ENCODE results near the gene S1PR2.

The S1PR2 gene

DNA sequence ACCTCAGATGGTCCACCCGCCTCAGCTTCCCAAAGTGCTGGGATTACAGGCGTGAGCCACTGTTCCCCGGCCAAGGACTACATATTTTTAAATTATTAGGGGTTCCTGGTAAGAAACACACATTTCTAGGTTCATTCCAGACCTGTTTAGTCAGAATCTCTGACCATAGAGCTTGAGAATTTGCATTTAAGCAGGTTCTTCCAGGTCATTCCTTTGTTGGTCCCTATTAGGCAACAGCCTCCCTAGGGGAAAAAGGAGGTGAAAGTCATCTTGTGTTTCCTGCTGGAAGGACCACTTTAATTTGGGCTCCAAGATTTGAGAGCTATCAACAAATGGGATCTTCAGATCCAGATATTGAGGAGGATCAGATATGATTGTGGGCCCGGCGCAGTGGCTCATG lies 16.3 kb downstream of the S1PR2 start:
- TF ChIP-seq, protein P1, sequence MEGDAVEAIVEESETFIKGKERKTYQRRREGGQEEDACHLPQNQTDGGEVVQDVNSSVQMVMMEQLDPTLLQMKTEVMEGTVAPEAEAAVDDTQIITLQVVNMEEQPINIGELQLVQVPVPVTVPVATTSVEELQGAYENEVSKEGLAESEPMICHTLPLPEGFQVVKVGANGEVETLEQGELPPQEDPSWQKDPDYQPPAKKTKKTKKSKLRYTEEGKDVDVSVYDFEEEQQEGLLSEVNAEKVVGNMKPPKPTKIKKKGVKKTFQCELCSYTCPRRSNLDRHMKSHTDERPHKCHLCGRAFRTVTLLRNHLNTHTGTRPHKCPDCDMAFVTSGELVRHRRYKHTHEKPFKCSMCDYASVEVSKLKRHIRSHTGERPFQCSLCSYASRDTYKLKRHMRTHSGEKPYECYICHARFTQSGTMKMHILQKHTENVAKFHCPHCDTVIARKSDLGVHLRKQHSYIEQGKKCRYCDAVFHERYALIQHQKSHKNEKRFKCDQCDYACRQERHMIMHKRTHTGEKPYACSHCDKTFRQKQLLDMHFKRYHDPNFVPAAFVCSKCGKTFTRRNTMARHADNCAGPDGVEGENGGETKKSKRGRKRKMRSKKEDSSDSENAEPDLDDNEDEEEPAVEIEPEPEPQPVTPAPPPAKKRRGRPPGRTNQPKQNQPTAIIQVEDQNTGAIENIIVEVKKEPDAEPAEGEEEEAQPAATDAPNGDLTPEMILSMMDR (IDR thresholded peaks at IDR 0.05), result no peak

GRCh38 chr19:10211691-10212090 lies 19.4 kb downstream of the S1PR2 start:
- TF ChIP-seq, protein P1 (IDR thresholded peaks at IDR 0.05), result no peak

DNA sequence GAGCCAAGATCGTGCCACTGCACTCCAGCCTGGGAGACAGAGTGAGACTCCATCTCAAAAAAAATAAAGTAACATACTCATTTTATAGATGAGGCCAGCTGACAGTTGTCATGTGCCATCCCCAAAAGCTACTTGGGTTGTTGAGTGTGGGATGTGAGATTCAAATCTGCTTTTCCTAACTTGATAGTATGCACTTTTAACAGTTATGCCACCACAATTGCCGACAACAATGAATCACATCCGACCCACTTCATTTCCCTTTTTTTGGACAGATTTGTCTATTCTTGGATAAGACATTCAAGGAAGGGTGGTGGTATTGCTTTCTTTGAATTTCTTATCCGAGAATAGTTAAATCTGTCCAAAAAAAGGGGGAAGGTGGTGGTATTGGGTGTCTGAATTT lies 20.1 kb downstream of the S1PR2 start:
- TF ChIP-seq, protein P1 (IDR thresholded peaks at IDR 0.05), result no peak

DNA sequence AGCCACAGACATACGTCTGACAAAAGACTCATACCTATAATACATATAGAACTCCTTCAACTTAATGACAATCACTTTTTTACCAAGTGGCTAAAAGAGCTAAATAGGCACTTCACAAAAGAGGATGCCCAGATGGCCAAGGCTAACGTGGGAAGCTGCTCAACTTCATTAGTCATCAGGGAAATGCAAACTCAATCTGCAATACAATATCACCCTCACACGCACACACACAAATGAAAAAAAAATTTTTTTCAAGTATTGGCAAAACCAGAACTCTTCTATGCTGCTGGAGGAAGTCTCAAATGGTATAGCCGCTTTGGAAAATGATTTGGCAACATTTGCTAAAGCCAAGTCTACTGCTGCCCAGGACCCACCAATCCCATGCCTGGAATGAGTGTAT lies 21.8 kb downstream of the S1PR2 start:
- TF ChIP-seq, protein P1 (IDR thresholded peaks at IDR 0.05), result no peak

DNA sequence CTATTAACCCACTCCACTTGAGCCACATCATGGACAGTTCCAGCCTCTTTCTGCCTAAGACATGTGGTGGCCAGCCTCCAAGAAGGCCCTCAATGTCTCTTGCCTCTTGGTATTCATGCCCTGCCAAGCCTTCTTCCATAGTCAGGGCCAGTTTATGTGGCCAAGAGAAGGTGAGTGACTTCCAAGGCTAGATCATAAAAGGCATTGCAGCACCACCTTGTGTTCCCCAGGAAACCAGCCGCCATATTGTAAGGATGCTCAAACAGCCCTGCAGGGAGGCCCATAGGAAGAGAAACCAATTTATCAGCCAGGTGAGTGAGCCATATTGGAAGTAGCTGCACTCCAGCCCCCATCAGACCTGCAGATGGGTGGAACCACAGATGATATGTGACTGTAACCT lies 24.1 kb downstream of the S1PR2 start:
- TF ChIP-seq, protein P1 (IDR thresholded peaks at IDR 0.05), result no peak

DNA sequence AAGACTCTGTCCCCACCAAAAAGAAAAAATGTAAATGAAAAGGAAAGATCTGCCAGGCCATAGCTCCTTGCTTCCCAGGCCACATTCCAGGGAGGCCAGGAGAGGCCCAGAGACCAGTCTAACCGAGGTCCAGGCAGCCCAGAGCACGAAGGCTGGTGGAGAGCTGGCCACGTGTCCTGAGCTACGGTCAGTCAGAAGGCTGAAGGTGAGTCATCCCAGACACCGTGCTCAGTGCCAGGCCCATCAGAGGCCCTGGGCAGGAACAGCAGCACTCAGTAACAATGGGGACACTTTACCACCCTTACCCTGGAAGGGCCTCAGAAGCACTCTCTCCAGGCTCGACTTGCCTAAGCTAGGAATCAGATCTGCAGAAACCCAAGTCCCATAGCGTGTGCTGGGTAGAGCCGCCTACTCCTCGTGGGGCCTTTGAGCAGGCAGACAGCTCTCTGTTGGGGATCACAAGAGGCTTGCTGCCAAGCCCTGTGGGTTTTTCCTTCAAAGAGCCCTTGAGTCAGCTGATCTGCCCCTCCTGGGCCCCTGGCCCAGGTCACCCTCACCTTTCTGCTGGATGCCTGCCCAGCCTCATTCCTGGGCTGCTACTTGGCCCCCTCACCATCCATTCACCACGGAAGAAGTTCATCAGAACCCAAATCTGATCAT lies 24.8 kb downstream of the S1PR2 start:
- TF ChIP-seq, protein P1 (IDR thresholded peaks at IDR 0.05), result no peak

GRCh38 chr19:10205636-10206035 lies 25.5 kb downstream of the S1PR2 start:
- TF ChIP-seq, protein P1 (IDR thresholded peaks at IDR 0.05), result no peak

GRCh38 chr19:10203686-10204085 lies 27.4 kb downstream of the S1PR2 start:
- TF ChIP-seq, protein P1 (IDR thresholded peaks at IDR 0.05), result no peak

Data from LNCAP (cell line).